GM18517 (cell line): ENCODE results near the gene CDH13.

Experiments used
- ATAC-seq: cut with Tn5 transposase; IDR thresholded peaks from one replicate; pipeline ENCODE4 v1.9.1; 2021; ENCODE audit warnings: mild to moderate bottlenecking, moderate library complexity; ENCODE audit not compliant: unreplicated experiment

Gene CDH13

GRCh38 chr16:82987767-82988166 lies 361.0 kb downstream of the CDH13 start:
- no peak for ATAC-seq

- no peak for ATAC-seq
Measured at GRCh38 chr16:82990155-82990554, 363.4 kb downstream of the CDH13 start.

- ATAC-seq, result no peak
Measured at GRCh38 chr16:82991410-82991809, 364.6 kb downstream of the CDH13 start.

GRCh38 chr16:82991966-82992675 lies 365.4 kb downstream of the CDH13 start:
- no peak for ATAC-seq

- no peak for ATAC-seq
Measured at GRCh38 chr16:82992786-82993185, 366.0 kb downstream of the CDH13 start.

GRCh38 chr16:82993415-82993814 lies 366.6 kb downstream of the CDH13 start:
- no peak for ATAC-seq

- ATAC-seq, result no peak
Measured at GRCh38 chr16:82993926-82994325, 367.2 kb downstream of the CDH13 start.

- no peak for ATAC-seq
Measured at GRCh38 chr16:82995286-82995923, 368.6 kb downstream of the CDH13 start.

- ATAC-seq, result no peak
Measured at GRCh38 chr16:82995924-82996441, 369.2 kb downstream of the CDH13 start.

- no peak for ATAC-seq
Measured at GRCh38 chr16:82996814-82997213, 370.0 kb downstream of the CDH13 start.

GRCh38 chr16:82999711-83000110 lies 372.9 kb downstream of the CDH13 start:
- no peak for ATAC-seq

GRCh38 chr16:83002351-83003334 lies 375.9 kb downstream of the CDH13 start:
- no peak for ATAC-seq

- no peak for ATAC-seq
Measured at GRCh38 chr16:83004868-83005652, 378.3 kb downstream of the CDH13 start.

- ATAC-seq, result no peak
Measured at GRCh38 chr16:83005653-83006160, 378.9 kb downstream of the CDH13 start.

GRCh38 chr16:83010776-83011720 lies 384.3 kb downstream of the CDH13 start:
- ATAC-seq, result no peak

- ATAC-seq, result no peak
Measured at GRCh38 chr16:83011939-83012338, 385.2 kb downstream of the CDH13 start.

GRCh38 chr16:83013071-83013470 lies 386.3 kb downstream of the CDH13 start:
- no peak for ATAC-seq

- ATAC-seq, result no peak
Measured at GRCh38 chr16:83019963-83020362, 393.2 kb downstream of the CDH13 start.

GRCh38 chr16:83021045-83021444 lies 394.3 kb downstream of the CDH13 start:
- no peak for ATAC-seq
